Measurements from ENCODE around the gene FARP1.

DNA sequence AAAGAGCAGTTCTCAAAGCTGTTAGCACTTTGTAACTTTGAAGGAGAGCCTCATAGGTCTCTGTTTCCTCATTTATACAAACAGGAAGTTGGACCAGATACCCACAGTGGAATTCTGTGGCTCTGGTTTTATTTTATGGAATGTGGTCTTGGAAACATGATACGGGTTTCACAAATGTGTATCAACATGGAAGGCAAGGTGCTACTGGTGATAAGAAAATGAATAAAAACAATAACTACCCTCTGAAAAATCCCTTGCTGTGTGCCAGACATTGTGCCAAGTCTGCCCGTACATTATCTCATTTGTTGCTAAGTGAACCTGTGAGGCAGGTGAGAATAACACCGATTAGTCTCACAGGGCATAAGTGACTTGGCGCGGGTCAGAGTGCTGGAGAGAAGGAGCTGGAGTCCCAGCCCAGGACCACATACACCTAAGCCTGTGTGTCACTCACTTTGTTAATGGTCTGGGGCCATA lies 79.2 kb downstream of the FARP1 start:
- TF ChIP-seq, protein P1, sequence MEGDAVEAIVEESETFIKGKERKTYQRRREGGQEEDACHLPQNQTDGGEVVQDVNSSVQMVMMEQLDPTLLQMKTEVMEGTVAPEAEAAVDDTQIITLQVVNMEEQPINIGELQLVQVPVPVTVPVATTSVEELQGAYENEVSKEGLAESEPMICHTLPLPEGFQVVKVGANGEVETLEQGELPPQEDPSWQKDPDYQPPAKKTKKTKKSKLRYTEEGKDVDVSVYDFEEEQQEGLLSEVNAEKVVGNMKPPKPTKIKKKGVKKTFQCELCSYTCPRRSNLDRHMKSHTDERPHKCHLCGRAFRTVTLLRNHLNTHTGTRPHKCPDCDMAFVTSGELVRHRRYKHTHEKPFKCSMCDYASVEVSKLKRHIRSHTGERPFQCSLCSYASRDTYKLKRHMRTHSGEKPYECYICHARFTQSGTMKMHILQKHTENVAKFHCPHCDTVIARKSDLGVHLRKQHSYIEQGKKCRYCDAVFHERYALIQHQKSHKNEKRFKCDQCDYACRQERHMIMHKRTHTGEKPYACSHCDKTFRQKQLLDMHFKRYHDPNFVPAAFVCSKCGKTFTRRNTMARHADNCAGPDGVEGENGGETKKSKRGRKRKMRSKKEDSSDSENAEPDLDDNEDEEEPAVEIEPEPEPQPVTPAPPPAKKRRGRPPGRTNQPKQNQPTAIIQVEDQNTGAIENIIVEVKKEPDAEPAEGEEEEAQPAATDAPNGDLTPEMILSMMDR (IDR thresholded peaks at IDR 0.05; ENCODE audit: low read depth, low read length, poor library complexity, severe bottlenecking) = no peak
- TF ChIP-seq EZH2phosphoT487 (IDR thresholded peaks at IDR 0.05; ENCODE audit: borderline replicate concordance, low read length) = no peak

Data from DOHH2 (cell line).